GM12801 (cell line): Measurements from ENCODE around the gene CRK.

Source experiments
- CTCF ChIP-seq: IDR thresholded peaks from one replicate; pipeline ENCODE4 v1.5.1; 2011; ENCODE audit warnings: control low read depth; ENCODE audit not compliant: insufficient read length; ENCODE audit errors: extremely low read depth

CRK gene

GRCh38 chr17:1423456-1424135, 32.4 kb downstream of the CRK start:
- TF ChIP-seq CTCF, result no peak

- no peak for TF ChIP-seq CTCF
Measured at GRCh38 chr17:1422885-1423284, 33.1 kb downstream of the CRK start.

- no peak for TF ChIP-seq CTCF
Measured at GRCh38 chr17:1421470-1421869, 34.6 kb downstream of the CRK start.

- TF ChIP-seq CTCF, result no peak
Measured at GRCh38 chr17:1420981-1421380, 35.1 kb downstream of the CRK start.

- no peak for TF ChIP-seq CTCF
Measured at GRCh38 chr17:1420163-1420562, 35.9 kb downstream of the CRK start.

- TF ChIP-seq CTCF, result no peak
Measured at GRCh38 chr17:1416414-1416813, 39.6 kb downstream of the CRK start.

GRCh38 chr17:1414634-1415033, 41.4 kb downstream of the CRK start:
- TF ChIP-seq CTCF, result no peak
